Endothelial cell of umbilical vein (primary cell): ENCODE measurements around the gene HYLS1. TPM values are rescaled to one million over a fixed set of nuclear protein-coding genes. Genes with fewer than 3 reads are reported as not detected.

Experiments used
- BruUV-seq: library from RNA; stranded (reverse); fragments of 400-500 nt; replicated peaks from 2 replicates; lab custom pipeline; 2021; lab: Mats Ljungman, UMichigan
- CTCF ChIA-PET: fragments of 300-600, 350-600 bp; sonication (Branson Sonifier 250); formaldehyde crosslinking; loops from one replicate; lab custom pipeline; 2021; ENCODE audit warnings: antibody characterized with exemption, inconsistent platforms; lab: Charles Lee
- POLR2A ChIA-PET: fragments of 300-600, 350-600 bp; sonication (Branson Sonifier 250); formaldehyde crosslinking; loops from one replicate; lab custom pipeline; 2021; ENCODE audit warnings: antibody characterized with exemption, inconsistent platforms; lab: Charles Lee
- DNase-seq: peaks from one replicate; pipeline ENCODE4 v3.0.0-alpha.2; 2011; ENCODE audit warnings: low read depth, low spot score
- FAIRE-seq: peaks from 2 replicates; lab custom pipeline; 2011; peaks lifted over from hg19 to GRCh38; lab: Jason Lieb, UNC
- H2AFZ ChIP-seq: 2 replicates; pipeline ENCODE4 v1.6.0; 2012; ENCODE audit warnings: low read depth, low read length, control low read depth, inconsistent platforms
- H3K27ac ChIP-seq: 2 replicates; pipeline ENCODE4 v1.5.1; 2011; ENCODE audit warnings: low read depth, mild to moderate bottlenecking, control low read depth, low read length, moderate library complexity; ENCODE audit not compliant: insufficient read depth
- H3K27me3 ChIP-seq, 2 experiments: 2 replicates each; pipeline versions ENCODE4 v1.6.0 to v1.6.1; 2011; ENCODE audit warnings: low read length in 2 of 2, mixed read lengths in 1 of 2; ENCODE audit not compliant: control insufficient read depth in 2 of 2, insufficient read depth in 2 of 2
- H3K36me3 ChIP-seq, 2 experiments: 2 replicates in 1 of 2; 3 replicates in 1 of 2; pipeline ENCODE4 v1.5.1; 2011; ENCODE audit warnings: low read length in 2 of 2, mild to moderate bottlenecking in 1 of 2, moderate library complexity in 1 of 2; ENCODE audit not compliant: control insufficient read depth in 2 of 2, insufficient read depth in 2 of 2; ENCODE audit errors: extremely low read depth in 1 of 2
- H3K4me1 ChIP-seq: 3 replicates; pipeline ENCODE4 v1.5.1; 2011; ENCODE audit warnings: mild to moderate bottlenecking, low read length; ENCODE audit not compliant: control insufficient read depth, insufficient read depth; ENCODE audit errors: extremely low read depth
- H3K4me2 ChIP-seq: 2 replicates; pipeline ENCODE4 v1.6.1; 2011; ENCODE audit warnings: low read length, control low read depth, mixed read lengths; ENCODE audit not compliant: insufficient read depth
- H3K4me3 ChIP-seq, 3 experiments: fragments of 200-600 bp in 1 of 3; sonication (generic), shearing (Covaris generic) in 1 of 3; replicated peaks in 1 of 3; 2 replicates each; pipeline ENCODE4 v1.5.1; 2011 to 2016; ENCODE audit warnings: control low read depth in 3 of 3, low read length in 3 of 3, mild to moderate bottlenecking in 2 of 3, inconsistent platforms in 1 of 3, low read depth in 1 of 3, moderate library complexity in 1 of 3; ENCODE audit not compliant: insufficient read depth in 1 of 3
- H3K79me2 ChIP-seq: 2 replicates; pipeline ENCODE4 v1.6.0; 2012; ENCODE audit warnings: low read length, inconsistent platforms; ENCODE audit not compliant: control insufficient read depth, insufficient read depth
- H3K9ac ChIP-seq: replicated peaks from 2 replicates; pipeline ENCODE3; 2011; ENCODE audit warnings: low read length, control low read depth; ENCODE audit not compliant: insufficient read depth; ENCODE audit errors: extremely low read depth
- H3K9me1 ChIP-seq: replicated peaks from 3 replicates; pipeline ENCODE4 v1.6.0; 2011; ENCODE audit warnings: mild to moderate bottlenecking, low read length; ENCODE audit not compliant: control insufficient read depth, insufficient read depth; ENCODE audit errors: extremely low read depth
- H3K9me3 ChIP-seq: replicated peaks from 2 replicates; pipeline ENCODE4 v1.5.1; 2012; ENCODE audit warnings: low read length, inconsistent platforms; ENCODE audit not compliant: control insufficient read depth, insufficient read depth
- H4K20me1 ChIP-seq: replicated peaks from 2 replicates; pipeline ENCODE3; 2011; ENCODE audit warnings: mild to moderate bottlenecking, low read length; ENCODE audit not compliant: control insufficient read depth, insufficient read depth; ENCODE audit errors: extremely low read depth
- EZH2 ChIP-seq: IDR thresholded peaks from 2 replicates; pipeline ENCODE4 v1.6.1; 2012; ENCODE audit warnings: borderline replicate concordance, low read depth, mild to moderate bottlenecking, moderate library complexity, low read length, inconsistent platforms; ENCODE audit not compliant: severe bottlenecking
- FOS ChIP-seq: IDR thresholded peaks from 2 replicates; pipeline ENCODE4 v1.6.1; 2011; ENCODE audit warnings: mild to moderate bottlenecking, low read length, moderate library complexity, borderline replicate concordance; ENCODE audit not compliant: insufficient read depth
- GATA2 ChIP-seq: IDR thresholded peaks from 2 replicates; pipeline ENCODE4 v1.7.0; 2011; ENCODE audit warnings: low read depth, mild to moderate bottlenecking, moderate library complexity, mixed read lengths, low read length; ENCODE audit not compliant: insufficient read length, insufficient read depth
- JUN ChIP-seq: IDR thresholded peaks from 2 replicates; pipeline ENCODE4 v1.6.1; 2011; ENCODE audit warnings: borderline replicate concordance, low read depth; ENCODE audit not compliant: insufficient read length, insufficient read depth
- MYC ChIP-seq: IDR thresholded peaks from one replicate; pipeline ENCODE4 v1.6.1; 2011; ENCODE audit warnings: mild to moderate bottlenecking, low read depth, low read length
- POLR2A ChIP-seq: IDR thresholded peaks from 2 replicates; pipeline ENCODE4 v1.6.1; 2012; ENCODE audit warnings: low read depth, mild to moderate bottlenecking, control low read depth, low read length
- POLR2AphosphoS5 ChIP-seq: IDR thresholded peaks from 2 replicates; pipeline ENCODE4 v1.6.1; 2012; ENCODE audit warnings: low read depth, mild to moderate bottlenecking, control low read depth, low read length, moderate library complexity; ENCODE audit not compliant: insufficient read depth
- dilution Hi-C: fragments of 300-500 bp; cut with MboI; formaldehyde crosslinking; loops from one replicate; pipeline ENCODE4 v1.15.0; 2019; ENCODE audit warnings: low sequenced_read_pairs; ENCODE audit not compliant: extremely low pct_ligation_motif_present
- intact Hi-C: fragments of 100-400 bp; cut with micrococcal nuclease; formaldehyde crosslinking; loops from one replicate; pipeline ENCODE4 v1.10.0; 2022
- polyA plus RNA-seq, 4 experiments: library from polyadenylated mRNA; depleted of rRNA in 3 of 4; stranded (reverse) in 3 of 4; unstranded in 1 of 4; fragments of >200 nt; gene quantifications; 2 replicates each; pipeline versions ENCODE4 v1.2.1 to v1.2.3, GENCODE V29; 2011 to 2012; ENCODE audit warnings: missing spikeins in 1 of 4
- total RNA-seq: library from RNA; stranded (reverse); gene quantifications from 2 replicates; pipeline ENCODE4 v1.2.3, GENCODE V29; 2021
- TF ChIP-seq, protein P1 (sequence below), 2 donors: IDR thresholded peaks; 1 replicate in 1 of 2; 2 replicates in 1 of 2; pipeline ENCODE4 v1.5.1; 2011; ENCODE audit warnings: low read length in 2 of 2, mild to moderate bottlenecking in 2 of 2, moderate library complexity in 2 of 2, control low read depth in 1 of 2, inconsistent platforms in 1 of 2, low read depth in 1 of 2; ENCODE audit not compliant: insufficient read depth in 1 of 2; ENCODE audit errors: extremely low read depth in 1 of 2
- TF ChIP-seq, protein P2 (sequence below): IDR thresholded peaks from 2 replicates; pipeline ENCODE4 v1.6.1; 2011; ENCODE audit not compliant: insufficient read depth, insufficient read length

The HYLS1 gene
- total and polyA plus RNA-seq, 2 donors (not counting 3 experiments of a cell fraction or from before 2014, with no cell fraction given): 4.7 to 12.6 TPM

DNA sequence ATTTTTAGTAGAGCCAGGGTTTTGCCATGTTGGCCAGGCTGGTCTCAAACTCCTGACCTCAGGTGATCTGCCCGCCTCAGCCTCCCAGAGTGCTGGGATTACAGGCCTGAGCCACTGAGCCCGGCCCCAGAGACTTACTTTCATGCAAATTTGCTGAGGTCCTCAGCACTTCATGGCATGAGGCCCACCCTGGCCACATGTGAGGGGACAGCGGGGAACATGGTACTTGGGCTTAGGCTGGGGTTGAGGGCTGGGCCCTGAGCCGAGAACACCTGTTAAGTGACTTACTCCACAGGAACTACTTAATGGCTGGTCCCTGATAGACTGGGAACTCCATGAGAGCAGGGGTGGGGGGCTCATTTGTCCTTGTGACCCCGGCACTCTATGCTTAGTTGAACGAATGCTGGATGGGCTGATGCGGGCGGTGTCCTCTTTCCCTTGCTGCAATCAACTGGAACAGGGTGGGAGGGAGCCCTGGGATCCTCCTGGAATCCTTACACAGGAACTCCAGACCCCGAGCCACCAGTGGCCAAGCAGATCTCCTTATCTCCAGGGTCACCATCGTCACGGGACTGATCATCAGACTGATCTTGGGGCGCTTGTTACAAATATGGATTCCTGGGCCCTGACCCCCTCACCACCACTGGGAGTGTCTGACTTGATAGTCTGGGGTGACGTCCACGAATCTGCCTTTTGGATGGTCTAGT is 59.4 kb downstream of the HYLS1 start:
- FAIRE-seq (no peak), DNase-seq (no peak)
- no peaks in the 10 kb centered on the region for H3K9me3 ChIP-seq
- no peaks in the 10 kb centered on the region for H3K27me3 ChIP-seq
- no peaks in the 10 kb centered on the region for H4K20me1 ChIP-seq
- ChIA-PET POLR2A (no interaction called here), CTCF (no interaction called here)
- no peak overlapping the region for H3K9ac ChIP-seq
- H3K36me3 ChIP-seq: no peaks in the 10 kb centered on the region
- no peaks in the 10 kb centered on the region for H3K9me1 ChIP-seq
- BruUV-seq: no TSS peak
- no peak overlapping the region for H3K27ac ChIP-seq
- H3K4me2 ChIP-seq: no peak overlapping the region
- no peak overlapping the region for H3K4me3 ChIP-seq
- intact Hi-C loops: no loop called here
- dilution Hi-C loops: no loop called here
- no peaks in the 10 kb centered on the region for H3K4me1 ChIP-seq
- H3K79me2 ChIP-seq: no peaks in the 10 kb centered on the region
- TF ChIP-seq, protein P1, sequence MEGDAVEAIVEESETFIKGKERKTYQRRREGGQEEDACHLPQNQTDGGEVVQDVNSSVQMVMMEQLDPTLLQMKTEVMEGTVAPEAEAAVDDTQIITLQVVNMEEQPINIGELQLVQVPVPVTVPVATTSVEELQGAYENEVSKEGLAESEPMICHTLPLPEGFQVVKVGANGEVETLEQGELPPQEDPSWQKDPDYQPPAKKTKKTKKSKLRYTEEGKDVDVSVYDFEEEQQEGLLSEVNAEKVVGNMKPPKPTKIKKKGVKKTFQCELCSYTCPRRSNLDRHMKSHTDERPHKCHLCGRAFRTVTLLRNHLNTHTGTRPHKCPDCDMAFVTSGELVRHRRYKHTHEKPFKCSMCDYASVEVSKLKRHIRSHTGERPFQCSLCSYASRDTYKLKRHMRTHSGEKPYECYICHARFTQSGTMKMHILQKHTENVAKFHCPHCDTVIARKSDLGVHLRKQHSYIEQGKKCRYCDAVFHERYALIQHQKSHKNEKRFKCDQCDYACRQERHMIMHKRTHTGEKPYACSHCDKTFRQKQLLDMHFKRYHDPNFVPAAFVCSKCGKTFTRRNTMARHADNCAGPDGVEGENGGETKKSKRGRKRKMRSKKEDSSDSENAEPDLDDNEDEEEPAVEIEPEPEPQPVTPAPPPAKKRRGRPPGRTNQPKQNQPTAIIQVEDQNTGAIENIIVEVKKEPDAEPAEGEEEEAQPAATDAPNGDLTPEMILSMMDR (IDR thresholded peaks at IDR 0.05; ENCODE audit: extremely low read depth in 1 of 2, insufficient read depth in 1 of 2, low read depth in 1 of 2, low read length in 2 of 2): no peak
- TF ChIP-seq JUN (no peak), EZH2 (no peak), POLR2AphosphoS5 (no peak), FOS (no peak), MYC (no peak), GATA2 (no peak), POLR2A (no peak)
- TF ChIP-seq, protein P2, sequence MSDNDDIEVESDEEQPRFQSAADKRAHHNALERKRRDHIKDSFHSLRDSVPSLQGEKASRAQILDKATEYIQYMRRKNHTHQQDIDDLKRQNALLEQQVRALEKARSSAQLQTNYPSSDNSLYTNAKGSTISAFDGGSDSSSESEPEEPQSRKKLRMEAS: no peak
- H2AFZ ChIP-seq: no peak overlapping the region
